Erythroblast (primary cell): ENCODE results near the gene SLC13A4.

Source experiments
- GATA1 ChIP-seq: IDR thresholded peaks from 2 replicates; pipeline ENCODE4 v1.6.1; 2011; ENCODE audit warnings: low read depth, mild to moderate bottlenecking, control low read depth, low read length, moderate library complexity
- POLR2A ChIP-seq: IDR thresholded peaks from 2 replicates; pipeline ENCODE4 v1.6.1; 2011; ENCODE audit warnings: mild to moderate bottlenecking, low read length

- no peak for TF ChIP-seq POLR2A
- TF ChIP-seq GATA1: no peak
Measured at GRCh38 chr7:135744938-135745702, 17.1 kb upstream of the SLC13A4 start.
